Sigmoid colon (tissue), 4 donors: ENCODE data around the gene PKMYT1.

ENCODE experiments used
- CTCF ChIP-seq, 4 experiments: fragments of 450-650 bp in 3 of 4; fragments of 200-600 bp in 1 of 4; IDR thresholded peaks; one replicate each; pipeline ENCODE4 v1.5.1; 2016 to 2019; ENCODE audit warnings: antibody characterized with exemption in 4 of 4, mild to moderate bottlenecking in 3 of 4, moderate library complexity in 2 of 4
- EP300 ChIP-seq, 4 donors: sonication (generic); formaldehyde crosslinking; IDR thresholded peaks; one replicate each; pipeline ENCODE4 v1.6.1; 2017; ENCODE audit warnings: antibody characterized with exemption in 4 of 4
- POLR2A ChIP-seq, 2 donors: fragments of 450-650 bp; IDR thresholded peaks; one replicate each; pipeline ENCODE4 v1.6.1; 2016; ENCODE audit warnings: antibody characterized with exemption in 2 of 2, mild to moderate bottlenecking in 2 of 2, moderate library complexity in 2 of 2
- POLR2AphosphoS5 ChIP-seq, 4 donors: sonication (generic); formaldehyde crosslinking; IDR thresholded peaks; one replicate each; pipeline ENCODE4 v1.6.1; 2017; ENCODE audit warnings: antibody characterized with exemption in 4 of 4

GRCh38 chr16:2936436-2937011, 43.7 kb downstream of the PKMYT1 start:
- TF ChIP-seq CTCF (IDR thresholded peaks at IDR 0.05) (no peak), EP300 (IDR thresholded peaks at IDR 0.05) (no peak), POLR2A (IDR thresholded peaks at IDR 0.05) (no peak), POLR2AphosphoS5 (IDR thresholded peaks at IDR 0.05) (no peak)
